HG02798 (cell line): ENCODE results near the gene SPATA31E1.

ENCODE experiments used
- ATAC-seq: cut with Tn5 transposase; IDR thresholded peaks from one replicate; pipeline ENCODE4 v1.9.1; 2021; ENCODE audit warnings: mild to moderate bottlenecking; ENCODE audit not compliant: unreplicated experiment, poor library complexity

SPATA31E1 gene

GRCh38 chr9:87862536-87863268 is 20.0 kb upstream of the SPATA31E1 start:
- no peak for ATAC-seq

- no peak for ATAC-seq
These were observed 18.7 kb upstream of the SPATA31E1 start for GRCh38 chr9:87863882-87864465.

DNA sequence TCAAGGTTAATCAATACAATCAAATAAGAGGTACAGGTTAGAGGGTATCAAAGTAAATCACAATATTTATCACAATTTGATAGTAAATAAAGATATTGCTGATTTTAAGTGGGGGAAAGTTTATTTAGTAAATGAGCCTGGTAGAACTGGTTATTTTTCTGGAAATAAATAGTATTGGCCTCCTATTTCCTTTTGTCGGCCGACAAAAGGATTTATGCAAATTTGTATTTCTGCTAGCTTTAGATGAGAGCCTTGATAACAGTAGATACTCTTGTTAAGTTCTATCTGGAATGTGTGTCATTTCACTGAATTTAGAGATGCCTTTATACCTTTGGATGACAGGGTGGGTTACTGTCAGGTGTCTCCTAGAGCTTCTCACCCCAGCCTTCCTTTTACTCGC is 17.8 kb upstream of the SPATA31E1 start:
- ATAC-seq, result no peak

DNA sequence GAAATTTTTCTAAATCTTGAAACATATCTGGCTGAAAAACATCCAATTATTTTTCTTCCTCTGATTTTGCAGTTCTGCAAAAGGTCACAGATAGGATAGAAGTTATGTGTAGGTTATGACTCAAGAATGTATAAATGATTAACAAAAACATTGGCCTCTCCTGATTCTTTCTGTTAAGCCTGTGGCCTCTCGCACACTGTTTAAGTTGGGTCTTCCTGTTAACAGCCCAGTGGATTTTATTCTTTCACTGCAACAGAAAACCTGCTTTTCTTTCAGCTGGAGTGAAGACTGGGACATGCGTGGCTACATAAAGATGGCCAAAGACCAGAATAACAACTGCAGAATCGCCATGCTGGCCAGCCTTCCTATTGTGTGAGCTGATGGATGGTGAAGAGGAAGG is 17.1 kb upstream of the SPATA31E1 start:
- no peak for ATAC-seq

GRCh38 chr9:87867391-87867790 is 15.3 kb upstream of the SPATA31E1 start:
- ATAC-seq, result no peak

- no peak for ATAC-seq
These were observed 14.5 kb upstream of the SPATA31E1 start for GRCh38 chr9:87868175-87868574.

DNA sequence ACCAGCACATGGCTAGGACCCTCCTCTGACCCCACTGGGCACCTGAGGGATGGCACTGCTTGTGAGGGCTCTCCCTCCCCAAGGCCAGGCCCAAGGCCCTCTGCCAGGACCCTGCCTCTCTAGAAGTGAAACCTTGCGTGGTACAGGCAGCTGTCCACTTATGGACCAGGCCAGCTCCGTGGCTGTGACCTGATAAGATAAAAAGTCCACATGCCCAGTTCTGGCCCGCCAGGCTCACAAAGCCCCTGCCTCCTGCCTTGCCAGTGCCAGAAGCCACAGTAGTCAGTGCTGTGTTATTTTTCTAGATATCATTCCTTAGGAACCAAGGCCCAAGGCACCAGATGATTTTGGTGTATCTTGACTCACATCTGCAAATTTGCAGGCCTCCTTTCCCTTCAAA is 14.0 kb upstream of the SPATA31E1 start:
- no peak for ATAC-seq

GRCh38 chr9:87869082-87869481 is 13.6 kb upstream of the SPATA31E1 start:
- no peak for ATAC-seq

GRCh38 chr9:87871425-87872078 is 11.1 kb upstream of the SPATA31E1 start:
- ATAC-seq, result no peak

DNA sequence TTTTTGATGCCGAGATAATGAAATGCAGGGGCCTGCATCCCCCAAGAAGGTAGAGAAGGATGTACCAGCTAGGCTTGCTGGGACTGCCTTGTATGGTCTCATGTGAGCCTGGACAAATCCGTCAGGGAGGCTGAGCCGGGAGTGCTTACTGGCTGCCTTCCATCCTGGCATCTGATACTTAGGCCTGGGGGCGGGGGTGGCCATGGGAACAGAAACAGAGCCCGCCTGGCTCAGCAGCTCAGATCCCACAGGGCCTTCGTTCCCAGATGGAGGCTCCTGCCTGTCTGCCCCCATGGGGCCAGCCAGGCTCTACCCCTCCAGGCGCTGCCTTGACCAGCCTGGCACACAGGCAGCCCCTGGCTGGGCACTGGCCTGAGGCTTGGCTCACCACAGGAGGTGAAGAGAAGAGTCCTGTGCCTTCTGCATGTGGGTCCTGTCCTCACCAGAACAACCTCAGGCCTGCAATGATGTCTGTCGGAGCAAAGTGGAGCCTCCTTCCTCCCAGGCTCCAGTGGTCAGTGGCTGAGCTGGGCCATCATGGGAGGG is 10.5 kb upstream of the SPATA31E1 start:
- no peak for ATAC-seq

DNA sequence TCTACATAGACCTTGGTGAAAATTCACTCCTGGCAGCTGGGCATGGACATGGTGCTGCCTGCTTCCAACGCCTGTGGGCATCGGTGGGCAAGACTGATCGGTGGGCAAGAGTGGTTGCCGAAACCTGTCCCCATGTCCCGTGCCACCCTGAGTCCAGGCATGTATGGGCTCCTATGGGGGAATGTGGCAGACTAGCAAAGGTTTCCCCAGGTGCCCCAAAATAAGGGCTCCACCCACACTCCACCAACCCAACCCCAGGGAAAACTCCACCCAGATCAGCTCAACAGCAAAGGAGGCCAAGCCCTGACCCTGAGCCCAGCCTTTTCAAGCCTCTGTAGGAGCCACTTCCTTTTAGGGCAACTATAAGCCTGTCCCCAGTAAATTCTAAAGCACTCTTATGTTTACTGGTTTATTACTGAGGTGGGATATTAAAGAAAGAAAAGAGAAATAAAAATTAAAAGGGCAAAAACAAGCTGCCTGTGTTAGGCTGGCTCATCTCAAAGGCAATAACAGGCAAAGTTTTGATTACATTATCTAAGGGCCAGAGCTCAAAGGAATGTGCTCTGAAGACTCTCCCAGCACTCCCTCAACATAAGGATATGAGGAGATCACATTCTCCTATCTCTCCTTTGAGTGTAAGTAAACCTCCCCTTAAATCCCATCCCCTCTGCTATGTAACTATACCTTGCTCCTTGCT is 8.9 kb upstream of the SPATA31E1 start:
- ATAC-seq, result no peak

- no peak for ATAC-seq
These were observed 8.4 kb upstream of the SPATA31E1 start for GRCh38 chr9:87874304-87874623.

- no peak for ATAC-seq
These were observed 7.6 kb upstream of the SPATA31E1 start for GRCh38 chr9:87875060-87875459.

GRCh38 chr9:87875831-87876545 is 6.7 kb upstream of the SPATA31E1 start:
- no peak for ATAC-seq

DNA sequence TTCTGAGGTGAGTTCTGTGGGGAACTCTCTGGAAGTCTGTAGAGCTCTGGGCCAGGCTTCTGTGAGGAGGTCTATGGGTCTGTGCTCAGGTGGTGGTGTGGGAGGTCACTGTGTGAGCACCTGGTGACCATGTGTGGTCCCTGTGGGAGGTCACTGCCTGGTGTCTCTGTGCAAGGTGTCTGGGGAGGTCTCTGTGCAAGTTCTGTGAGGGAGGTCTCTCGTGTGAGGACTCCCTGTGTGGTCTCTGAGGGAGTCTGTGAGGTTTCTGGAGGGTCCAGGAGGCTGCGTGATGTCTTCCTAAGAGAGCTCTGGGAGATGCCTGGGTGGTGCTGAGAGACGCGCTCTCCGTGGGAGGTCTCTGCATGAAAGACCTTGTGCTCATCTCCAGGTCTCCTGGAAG is 6.0 kb upstream of the SPATA31E1 start:
- ATAC-seq, result no peak

GRCh38 chr9:87878989-87879511 is 3.6 kb upstream of the SPATA31E1 start:
- no peak for ATAC-seq

DNA sequence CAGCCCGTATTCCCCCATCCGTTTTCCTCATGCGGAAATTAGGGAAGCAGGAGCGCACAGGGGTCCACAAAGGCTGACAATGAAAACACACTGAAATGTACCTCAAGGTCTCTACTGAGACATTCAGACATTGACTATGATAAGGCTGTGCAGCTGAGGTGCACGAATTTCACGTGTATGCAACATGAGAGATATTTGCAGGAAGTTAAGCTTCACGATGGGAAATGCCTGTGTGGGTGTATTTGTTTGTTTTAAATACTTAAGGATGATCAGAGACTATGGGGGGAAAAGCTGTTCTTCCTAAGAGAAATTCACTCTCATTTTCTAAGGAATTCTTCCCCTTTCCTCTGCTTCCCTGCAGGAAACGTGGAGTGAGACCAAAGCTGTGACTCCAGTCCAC is 2.6 kb upstream of the SPATA31E1 start:
- ATAC-seq, result no peak

- no peak for ATAC-seq
These were observed 2.0 kb upstream of the SPATA31E1 start for GRCh38 chr9:87880683-87881082.

DNA sequence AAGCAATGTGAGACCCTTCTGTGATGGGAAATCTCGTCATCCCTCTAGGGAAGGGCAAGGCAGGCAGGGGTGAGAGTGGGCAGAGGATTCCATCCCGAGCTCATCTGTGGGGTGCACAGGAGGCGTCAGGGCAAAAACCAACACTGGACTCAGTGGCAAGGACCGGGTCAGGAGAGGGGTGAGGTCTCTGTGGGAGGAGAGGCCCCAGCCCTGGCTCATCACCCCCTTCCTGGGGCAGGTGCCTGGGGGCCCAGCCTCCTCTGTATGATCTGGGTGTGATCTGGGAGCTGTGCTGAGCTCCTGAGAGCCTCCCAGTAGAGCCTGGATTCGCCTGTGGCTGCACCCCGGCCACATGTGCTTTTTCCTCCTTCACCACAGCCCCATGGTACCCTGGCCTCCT is 597 bp downstream of the SPATA31E1 start:
- ATAC-seq, result no peak

- ATAC-seq, result no peak
These were observed 1.3 kb downstream of the SPATA31E1 start for GRCh38 chr9:87883990-87884389.
